Breast epithelium (tissue), 4 donors: ENCODE measurements around the gene IQUB. TPM values are rescaled to one million over a fixed set of nuclear protein-coding genes. Genes with fewer than 3 reads are reported as not detected.
A peak's percentile ranks its signal among the peaks of the same experiment; 100 is the strongest.
"Not testable (repeated sequence)": the region's sequence is repeated elsewhere in the genome, so short reads cannot be mapped to it uniquely, and the experiment has no call there.

Experiments
- DNase-seq, 2 donors: peaks; one replicate each; pipeline ENCODE4 v3.0.0-alpha.2; 2019; ENCODE audit warnings: low spot score in 2 of 2
- H3K27ac ChIP-seq, 2 donors: fragments of 200-600 bp; sonication (generic) in 1 of 2; one replicate each; pipeline ENCODE4 v1.5.1; 2016 to 2019; ENCODE audit warnings: mild to moderate bottlenecking in 1 of 2
- H3K27me3 ChIP-seq, 2 donors: fragments of 200-600 bp; sonication (generic) in 1 of 2; one replicate each; pipeline versions ENCODE4 v1.5.1 to v1.6.0; 2017 to 2019; ENCODE audit warnings: control low read depth in 1 of 2, mild to moderate bottlenecking in 1 of 2
- H3K36me3 ChIP-seq: fragments of 200-600 bp; one replicate; pipeline ENCODE4 v1.5.1; 2019
- H3K4me1 ChIP-seq, 2 donors: fragments of 200-600 bp; sonication (generic); one replicate each; pipeline ENCODE4 v1.5.1; 2016 to 2019; ENCODE audit warnings: control low read depth in 1 of 2
- H3K4me3 ChIP-seq, 3 donors: fragments of 200-600 bp; sonication (generic); 1 replicate in 2 of 3; 2 replicates in 1 of 3; pipeline ENCODE4 v1.5.1; 2016 to 2019; ENCODE audit warnings: mild to moderate bottlenecking in 3 of 3, moderate library complexity in 2 of 3
- H3K9me3 ChIP-seq, 2 donors: fragments of 200-600 bp; sonication (generic) in 1 of 2; one replicate each; pipeline ENCODE4 v1.5.1; 2016 to 2019; ENCODE audit warnings: control low read depth in 1 of 2
- POLR2A ChIP-seq: fragments of 450-650 bp; IDR thresholded peaks from one replicate; pipeline ENCODE4 v1.6.1; 2016; ENCODE audit warnings: antibody characterized with exemption, mild to moderate bottlenecking, moderate library complexity
- POLR2AphosphoS5 ChIP-seq, 3 donors: sonication (generic); formaldehyde crosslinking; IDR thresholded peaks; one replicate each; pipeline ENCODE4 v1.6.1; 2017; ENCODE audit warnings: antibody characterized with exemption in 3 of 3
- intact Hi-C: fragments of 100-400 bp; cut with DNase I; formaldehyde crosslinking; loops from one replicate; pipeline ENCODE4 v1.15.1; 2023; ENCODE audit warnings: low total_unique reads
- total RNA-seq, 3 donors: library from RNA; depleted of rRNA; stranded (reverse); fragments of >200 nt; gene quantifications; one replicate each; pipeline ENCODE4 v1.1.0, GENCODE V29; 2016
- TF ChIP-seq, protein P1 (sequence below), 3 donors: fragments of 450-650 bp; IDR thresholded peaks; one replicate each; pipeline ENCODE4 v1.5.1; 2016 to 2017; ENCODE audit warnings: antibody characterized with exemption in 3 of 3, mild to moderate bottlenecking in 3 of 3, moderate library complexity in 3 of 3

The IQUB gene
- total RNA-seq, 3 donors from 2014 or later, result 0.32 to 8.2 (median 3.3) TPM

DNA sequence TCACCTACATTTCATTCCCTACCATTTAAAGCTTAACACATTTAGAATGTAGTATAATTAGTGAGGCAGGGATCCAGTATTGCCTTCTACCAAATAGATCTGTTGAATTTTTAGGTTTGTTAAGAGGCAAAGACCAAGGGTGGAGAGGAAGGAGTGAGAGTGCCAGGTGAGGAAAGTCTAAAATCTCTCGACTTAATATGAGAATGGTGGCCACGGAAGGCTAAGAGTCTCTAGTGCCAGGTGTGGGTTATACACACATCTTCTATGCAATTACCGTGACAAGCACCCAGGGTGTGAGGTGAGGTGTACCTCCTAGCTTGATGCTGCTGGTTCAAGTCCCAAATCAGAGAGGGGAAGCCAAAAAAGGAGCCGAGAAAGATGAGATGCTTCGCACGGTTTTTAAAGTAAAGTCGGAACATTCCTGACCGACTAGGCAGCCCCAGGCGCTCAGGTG, 439 bp downstream of the IQUB start:
- Histone ChIP-seq H3K36me3 (no peaks in the 10 kb centered on the region), H3K4me1 (no peaks in the 10 kb centered on the region), H3K27me3 (no peaks in the 10 kb centered on the region), H3K27ac (peak overlapping the region; percentile 93 to 97), H3K9me3 (no peaks in the 10 kb centered on the region), H3K4me3 (peak overlapping the region; percentile 53 to 68 (median 65))
- TF ChIP-seq POLR2AphosphoS5 (IDR thresholded peaks at IDR 0.05) (no peak), POLR2A (no peak)
- TF ChIP-seq, protein P1, sequence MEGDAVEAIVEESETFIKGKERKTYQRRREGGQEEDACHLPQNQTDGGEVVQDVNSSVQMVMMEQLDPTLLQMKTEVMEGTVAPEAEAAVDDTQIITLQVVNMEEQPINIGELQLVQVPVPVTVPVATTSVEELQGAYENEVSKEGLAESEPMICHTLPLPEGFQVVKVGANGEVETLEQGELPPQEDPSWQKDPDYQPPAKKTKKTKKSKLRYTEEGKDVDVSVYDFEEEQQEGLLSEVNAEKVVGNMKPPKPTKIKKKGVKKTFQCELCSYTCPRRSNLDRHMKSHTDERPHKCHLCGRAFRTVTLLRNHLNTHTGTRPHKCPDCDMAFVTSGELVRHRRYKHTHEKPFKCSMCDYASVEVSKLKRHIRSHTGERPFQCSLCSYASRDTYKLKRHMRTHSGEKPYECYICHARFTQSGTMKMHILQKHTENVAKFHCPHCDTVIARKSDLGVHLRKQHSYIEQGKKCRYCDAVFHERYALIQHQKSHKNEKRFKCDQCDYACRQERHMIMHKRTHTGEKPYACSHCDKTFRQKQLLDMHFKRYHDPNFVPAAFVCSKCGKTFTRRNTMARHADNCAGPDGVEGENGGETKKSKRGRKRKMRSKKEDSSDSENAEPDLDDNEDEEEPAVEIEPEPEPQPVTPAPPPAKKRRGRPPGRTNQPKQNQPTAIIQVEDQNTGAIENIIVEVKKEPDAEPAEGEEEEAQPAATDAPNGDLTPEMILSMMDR (IDR thresholded peaks at IDR 0.05), result no peak
- no peak for DNase-seq
- intact Hi-C loops, result no loop called here

DNA sequence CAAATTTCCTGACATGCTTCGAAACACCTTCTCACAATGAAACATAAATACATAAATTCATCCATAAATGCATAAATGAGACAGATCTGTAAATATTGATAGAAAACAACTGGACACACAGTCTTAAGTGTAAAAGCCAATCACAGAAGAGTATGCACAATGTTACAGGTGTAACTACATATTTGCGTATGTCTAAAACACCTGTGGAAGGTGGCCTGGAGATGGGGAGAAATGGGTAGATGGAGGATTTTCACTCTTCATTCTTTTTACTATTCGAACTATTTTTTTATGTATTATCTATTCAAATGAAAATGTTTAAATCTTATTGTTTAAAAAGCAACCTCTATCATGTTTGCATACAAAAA, 860 bp downstream of the IQUB start:
- Histone ChIP-seq H3K4me3 (peak overlapping the region in 2 of 3 donors; percentile 65 to 68), H3K9me3 (no peaks in the 10 kb centered on the region), H3K4me1 (no peaks in the 10 kb centered on the region), H3K27ac (peak overlapping the region; percentile 93 to 97), H3K36me3 (no peaks in the 10 kb centered on the region), H3K27me3 (no peaks in the 10 kb centered on the region)
- intact Hi-C loops, result no loop called here
- TF ChIP-seq, protein P1 (IDR thresholded peaks at IDR 0.05), result no peak
- TF ChIP-seq POLR2AphosphoS5 (IDR thresholded peaks at IDR 0.05), result no peak
- TF ChIP-seq POLR2A, result no peak
- DNase-seq, result no peak

DNA sequence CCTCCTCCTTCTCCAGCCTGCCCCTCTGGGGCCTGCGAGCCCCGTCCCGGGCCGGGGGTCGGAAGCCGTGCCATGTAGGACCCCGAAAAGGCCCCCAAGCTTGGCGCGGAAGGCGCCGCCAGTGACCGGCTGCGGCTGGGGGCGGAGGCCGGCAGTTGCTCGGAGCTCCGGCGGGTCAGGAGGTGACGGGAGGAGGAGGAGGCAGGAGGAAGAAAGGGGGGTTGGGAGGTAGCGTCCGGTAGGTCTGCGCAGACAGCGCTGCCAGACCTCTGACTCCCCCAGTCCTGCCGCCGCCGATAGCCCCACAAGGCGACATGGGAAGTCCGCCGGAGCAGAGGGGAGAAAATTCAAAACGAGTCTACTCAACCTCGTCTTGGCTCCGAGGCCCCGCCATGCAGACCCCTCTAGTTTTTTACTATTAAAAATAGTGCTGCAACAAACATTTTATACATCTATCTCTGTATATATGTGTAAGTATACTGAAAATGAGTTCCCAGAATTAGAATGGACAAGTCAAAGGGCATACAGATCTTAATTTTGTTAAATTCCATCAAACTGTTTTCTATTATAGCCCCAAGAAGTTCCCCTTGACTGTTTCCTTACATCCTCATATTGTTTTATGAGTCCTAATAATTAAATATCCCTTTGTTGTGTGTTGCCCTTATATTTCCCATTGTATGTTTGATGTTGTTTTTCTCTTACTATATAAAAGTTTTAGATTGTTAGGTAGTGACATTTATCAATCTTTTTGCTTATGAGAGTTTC, 1.4 kb downstream of the IQUB start:
- H3K4me1 ChIP-seq, H3K27me3 ChIP-seq, H3K36me3 ChIP-seq, DNase-seq, H3K9me3 ChIP-seq, intact Hi-C loops: not testable (repeated sequence)
- Histone ChIP-seq H3K4me3 (peak overlapping the region; percentile 33 to 64 (median 52)), H3K27ac (peak overlapping the region; percentile 78 to 97)

DNA sequence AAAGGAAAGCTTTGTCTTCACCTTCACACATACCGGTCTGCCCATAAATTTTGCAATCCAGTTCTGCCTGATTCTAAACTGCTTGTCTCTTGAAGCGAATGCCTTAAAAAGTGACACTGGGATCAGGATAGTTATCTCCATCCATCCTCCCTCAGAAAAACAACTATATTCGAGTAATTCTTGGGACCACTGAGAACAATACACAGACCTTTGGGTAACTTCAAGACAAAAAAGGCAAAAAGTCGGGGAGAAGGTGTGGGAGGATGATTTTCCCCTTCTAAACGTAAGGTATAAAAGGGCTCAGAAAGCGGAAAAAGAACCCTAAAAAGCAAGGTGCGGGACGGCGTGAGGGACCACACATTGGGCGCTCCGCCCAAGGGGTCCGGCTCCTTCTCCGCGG, 2.1 kb downstream of the IQUB start:
- H3K9me3 ChIP-seq, intact Hi-C loops, H3K4me1 ChIP-seq, H3K27me3 ChIP-seq, DNase-seq, H3K36me3 ChIP-seq: not testable (repeated sequence)
- H3K27ac ChIP-seq, result peak overlapping the region; percentile 78 to 97
- H3K4me3 ChIP-seq, result peak overlapping the region; percentile 33 to 64 (median 52)

DNA sequence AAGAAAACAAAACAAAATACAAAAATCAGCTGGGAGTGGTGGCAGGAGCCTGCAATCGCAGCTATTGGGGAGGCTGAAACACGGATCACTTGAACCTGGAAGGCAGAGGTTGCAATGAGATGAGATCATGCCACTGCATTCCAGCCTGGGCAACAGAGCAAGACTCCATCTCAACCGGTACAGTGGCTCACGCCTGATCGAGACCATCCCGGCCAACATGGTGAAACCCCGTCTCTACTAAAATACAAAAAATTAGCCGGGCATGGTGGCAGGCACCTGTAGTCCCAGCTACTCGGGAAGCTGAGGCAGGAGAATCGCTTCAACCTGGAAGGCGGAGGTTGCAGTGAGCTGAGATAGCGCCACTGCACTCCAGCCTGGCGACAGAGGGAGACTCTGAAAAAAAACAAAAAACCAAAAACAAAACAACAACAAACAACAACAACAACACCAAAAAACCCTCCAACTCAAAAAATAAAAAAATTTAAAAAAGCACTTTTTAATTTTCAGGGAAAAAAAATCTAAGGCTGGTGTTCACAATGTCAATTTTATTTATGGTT, 4.3 kb downstream of the IQUB start:
- intact Hi-C loops, H3K27me3 ChIP-seq, H3K4me1 ChIP-seq, H3K9me3 ChIP-seq, H3K36me3 ChIP-seq, H3K4me3 ChIP-seq, H3K27ac ChIP-seq, DNase-seq: not testable (repeated sequence)

DNA sequence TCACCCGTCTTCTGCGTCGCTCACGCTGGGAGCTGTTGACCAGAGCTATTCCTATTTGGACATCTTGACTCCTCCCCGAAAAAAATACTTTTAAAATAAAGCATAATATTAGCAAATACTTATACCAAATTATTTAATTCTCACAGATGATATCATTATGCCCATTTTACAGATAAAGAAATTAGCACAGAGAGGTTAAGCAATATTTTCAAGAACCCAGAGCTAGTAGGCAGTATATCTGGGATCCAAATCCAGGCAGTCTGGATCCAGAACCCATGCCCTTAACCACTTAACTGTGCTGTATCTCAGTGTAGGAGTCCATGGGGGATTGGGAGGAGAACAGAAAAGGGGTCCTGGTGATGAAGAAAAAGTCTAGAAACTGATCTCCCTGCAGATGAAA, 6.1 kb downstream of the IQUB start:
- H3K27me3 ChIP-seq, result no peaks in the 10 kb centered on the region
- no peak overlapping the region for H3K4me3 ChIP-seq
- TF ChIP-seq POLR2AphosphoS5 (IDR thresholded peaks at IDR 0.05), result no peak
- TF ChIP-seq, protein P1 (IDR thresholded peaks at IDR 0.05), result no peak
- TF ChIP-seq POLR2A, result no peak
- H3K9me3 ChIP-seq, result no peaks in the 10 kb centered on the region
- intact Hi-C loops, result no loop called here
- H3K36me3 ChIP-seq, result no peaks in the 10 kb centered on the region
- no peaks in the 10 kb centered on the region for H3K4me1 ChIP-seq
- DNase-seq, result no peak
- H3K27ac ChIP-seq, result no peak overlapping the region

DNA sequence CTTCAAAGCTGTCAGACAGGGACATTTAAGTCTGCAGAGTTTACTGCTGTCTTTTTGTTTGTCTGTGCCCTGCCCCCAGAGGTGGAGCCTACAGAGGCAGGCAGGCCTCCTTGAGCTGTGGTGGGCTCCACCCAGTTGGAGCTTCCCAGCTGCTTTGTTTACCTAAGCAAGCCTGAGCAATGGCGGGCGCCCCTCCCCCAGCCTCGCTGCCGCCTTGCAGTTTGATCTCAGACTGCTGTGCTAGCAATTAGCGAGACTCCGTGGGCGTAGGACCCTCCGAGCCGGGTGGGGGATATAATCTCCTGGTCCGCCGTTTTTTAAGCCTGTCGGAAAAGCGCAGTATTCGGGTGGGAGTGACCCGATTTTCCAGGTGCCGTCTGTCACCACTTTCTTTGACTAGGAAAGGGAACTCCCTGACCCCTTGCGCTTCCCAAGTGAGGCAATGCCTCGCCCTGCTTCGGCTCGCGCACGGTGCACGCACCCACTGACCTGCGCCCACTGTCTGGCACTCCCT, 6.6 kb downstream of the IQUB start:
- H3K27me3 ChIP-seq, H3K36me3 ChIP-seq, DNase-seq, intact Hi-C loops, H3K9me3 ChIP-seq, H3K4me3 ChIP-seq, H3K4me1 ChIP-seq, H3K27ac ChIP-seq: not testable (repeated sequence)

DNA sequence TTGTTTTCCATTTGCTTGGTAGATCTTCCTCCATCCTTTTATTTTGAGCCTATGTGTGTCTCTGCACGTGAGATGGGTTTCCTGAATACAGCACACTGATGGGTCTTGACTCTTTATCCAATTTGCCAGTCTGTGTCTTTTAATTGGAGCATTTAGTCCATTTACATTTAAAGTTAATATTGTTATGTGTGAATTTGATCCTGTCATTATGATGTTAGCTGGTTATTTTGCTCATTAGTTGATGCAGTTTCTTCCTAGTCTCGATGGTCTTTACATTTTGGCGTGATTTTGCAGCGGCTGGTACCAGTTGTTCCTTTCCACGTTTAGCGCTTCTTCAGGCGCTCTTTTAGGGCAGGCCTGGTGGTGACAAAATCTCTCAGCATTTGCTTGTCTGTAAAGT, 7.9 kb downstream of the IQUB start:
- H3K27me3 ChIP-seq, H3K27ac ChIP-seq, H3K4me3 ChIP-seq, intact Hi-C loops, H3K4me1 ChIP-seq, H3K36me3 ChIP-seq, H3K9me3 ChIP-seq, DNase-seq: not testable (repeated sequence)
